HPDE6-E6E7 (cell line): Measurements from ENCODE around the gene OAF.

Experiments used
- DNase-seq: peaks from one replicate; pipeline ENCODE4 v3.0.0; 2011; ENCODE audit warnings: missing footprints; ENCODE audit errors: extremely low spot score

OAF gene

GRCh38 chr11:120201653-120202052 lies 9.2 kb upstream of the OAF start:
- no peak for DNase-seq

- DNase-seq = no peak
Measured at GRCh38 chr11:120203626-120204025, 7.2 kb upstream of the OAF start.

- DNase-seq = no peak
Measured at GRCh38 chr11:120205596-120206161, 5.2 kb upstream of the OAF start.

GRCh38 chr11:120207512-120207911 lies 3.3 kb upstream of the OAF start:
- DNase-seq = no peak

- no peak for DNase-seq
Measured at GRCh38 chr11:120208001-120208441, 2.8 kb upstream of the OAF start.

GRCh38 chr11:120208777-120209176 lies 2.1 kb upstream of the OAF start:
- DNase-seq = peak; percentile 39

GRCh38 chr11:120209746-120210625 lies 846 bp upstream of the OAF start:
- no peak for DNase-seq

GRCh38 chr11:120211522-120212258 lies 858 bp downstream of the OAF start:
- no peak for DNase-seq

GRCh38 chr11:120212259-120212878 lies 1.5 kb downstream of the OAF start:
- no peak for DNase-seq

- DNase-seq = no peak
Measured at GRCh38 chr11:120212926-120213325, 2.1 kb downstream of the OAF start.

GRCh38 chr11:120214581-120214980 lies 3.7 kb downstream of the OAF start:
- no peak for DNase-seq

- no peak for DNase-seq
Measured at GRCh38 chr11:120215634-120216033, 4.8 kb downstream of the OAF start.

GRCh38 chr11:120216426-120217102 lies 5.7 kb downstream of the OAF start:
- no peak for DNase-seq

- DNase-seq = no peak
Measured at GRCh38 chr11:120217526-120217925, 6.7 kb downstream of the OAF start.

GRCh38 chr11:120217941-120218694 lies 7.3 kb downstream of the OAF start:
- no peak for DNase-seq

GRCh38 chr11:120218695-120219033 lies 7.8 kb downstream of the OAF start:
- no peak for DNase-seq

- no peak for DNase-seq
Measured at GRCh38 chr11:120219232-120219937, 8.6 kb downstream of the OAF start.

GRCh38 chr11:120219938-120220746 lies 9.3 kb downstream of the OAF start:
- no peak for DNase-seq

- no peak for DNase-seq
Measured at GRCh38 chr11:120220747-120221037, 9.9 kb downstream of the OAF start.
